Adrenal gland (tissue), 12 donors: ENCODE measurements around the gene MBTD1. TPM values are rescaled to one million over a fixed set of nuclear protein-coding genes. Genes with fewer than 3 reads are reported as not detected.
A peak's percentile ranks its signal among the peaks of the same experiment; 100 is the strongest.
"Not testable (repeated sequence)": the region's sequence is repeated elsewhere in the genome, so short reads cannot be mapped to it uniquely, and the experiment has no call there.

ENCODE experiments used
- DNase-seq, 7 donors: peaks; one replicate each; pipeline ENCODE4 v3.0.0-alpha.2; 2019 to 2020
- H3K27ac ChIP-seq, 5 donors: fragments of 200-600 bp; sonication (generic) in 4 of 5; 1 replicate in 3 of 5; 2 replicates in 2 of 5; pipeline versions ENCODE4 v1.5.1 to v1.8.0; 2016 to 2020; ENCODE audit warnings: mild to moderate bottlenecking in 1 of 5
- H3K27me3 ChIP-seq: fragments of 200-600 bp; 2 replicates; pipeline ENCODE4 v1.8.0; 2021
- H3K36me3 ChIP-seq, 2 donors: fragments of 200-600 bp; replicated peaks in 1 of 2; 1 replicate in 1 of 2; 2 replicates in 1 of 2; pipeline versions ENCODE4 v1.5.1 to v1.8.0; 2018 to 2022
- H3K4me1 ChIP-seq, 2 donors: fragments of 200-600 bp; replicated peaks in 1 of 2; 1 replicate in 1 of 2; 2 replicates in 1 of 2; pipeline versions ENCODE4 v1.5.1 to v1.8.0; 2018 to 2021
- H3K4me3 ChIP-seq, 4 donors: fragments of 200-600 bp; sonication (generic) in 3 of 4; one replicate each; pipeline ENCODE4 v1.5.1; 2016 to 2018
- H3K9me3 ChIP-seq, 3 donors: fragments of 200-600 bp; sonication (generic) in 1 of 3; replicated peaks in 1 of 3; 1 replicate in 2 of 3; 2 replicates in 1 of 3; pipeline versions ENCODE4 v1.5.1 to v1.8.0; 2016 to 2021
- CTCF ChIP-seq, 6 experiments: fragments of 450-650 bp in 4 of 6; fragments of 200-600 bp in 2 of 6; sonication (generic) in 1 of 6; IDR thresholded peaks; 1 replicate in 5 of 6; 2 replicates in 1 of 6; pipeline versions ENCODE4 v1.5.1 to v1.8.0; 2016 to 2021; ENCODE audit warnings: antibody characterized with exemption in 6 of 6, mild to moderate bottlenecking in 2 of 6, moderate library complexity in 1 of 6
- POLR2A ChIP-seq, 2 donors: fragments of 450-650 bp; IDR thresholded peaks; one replicate each; pipeline ENCODE4 v1.6.1; 2017; ENCODE audit warnings: antibody characterized with exemption in 2 of 2, mild to moderate bottlenecking in 2 of 2, moderate library complexity in 1 of 2
- WGBS, 4 donors: extraction: QIAGEN DNeasy Blood & Tissue Kit in 2 of 4; methylation state at CpG; one replicate each; pipeline versions ENCODE4 v1.1.5 to v1.1.7; 2013 to 2017; 5-methylcytosine and 5-hydroxymethylcytosine counted together
- intact Hi-C, 2 donors: fragments of 100-400 bp; cut with DNase I; formaldehyde crosslinking; loops; one replicate each; pipeline versions ENCODE4 v1.14.1 to v1.15.0; 2022 to 2023
- polyA plus RNA-seq, 3 donors: library from polyadenylated mRNA; stranded (reverse); fragments of 200-250 nt in 2 of 3; fragments of 350-450 nt in 1 of 3; fragmentation: Illumina TruSeq in 1 of 3; extraction: RNeasy Lipid Tissue Mini Kit (QIAGEN cat#74804) in 1 of 3; gene quantifications; one replicate each; pipeline ENCODE4 v1.2.3, GENCODE V29; 2013 to 2014
- total RNA-seq, 9 donors: library from RNA; depleted of rRNA in 4 of 9; stranded (reverse); fragments of >200 nt in 4 of 9; fragments of 120-200 nt in 1 of 9; fragmentation: NEBNext Ultra II Directional in 1 of 9; extraction: Animal tissue kit (Norgen Biotek cat#: 25700) in 1 of 9; gene quantifications; one replicate each; pipeline versions ENCODE4 v1.1.0 to v1.2.4, GENCODE V29; 2013 to 2023
- donor health status: healthy with polysubstance abuse.
- donor health status: Bipolar disorder and iron deficiency.
- donor health status: DM: yes; HTN: yes; CAD: no.
- donor health status: DM: no; HTN: no; CAD: no.
- donor health status: DM: no; HTN: no; CAD: no.
- donor health status: DM: yes; HTN: yes; CAD: no.

The MBTD1 gene
- total and polyA plus RNA-seq, 12 donors: 5.5 to 20.0 (median 10.3) TPM

- Histone ChIP-seq H3K36me3 (peaks cover 0 to 3% of the 10 kb centered on the region in 2 donors), H3K4me1 (no peaks in the 10 kb centered on the region), H3K27ac (no peak overlapping the region), H3K9me3 (no peaks in the 10 kb centered on the region), H3K4me3 (no peak overlapping the region), H3K27me3 (no peaks in the 10 kb centered on the region)
- WGBS, 4 donors: 56 to 72% (median 65%) methylated on average over 10 of the region's 10 CpGs
- TF ChIP-seq POLR2A (IDR thresholded peaks at IDR 0.05): no peak
- peak; percentile 37 to 67 (median 58) for TF ChIP-seq CTCF (IDR thresholded peaks at IDR 0.05)
- intact Hi-C loops: no loop called here
- peak in 1 of 7 donors; percentile 11 for DNase-seq
Measured at GRCh38 chr17:51298508-51299371, 38.9 kb upstream of the MBTD1 start.

GRCh38 chr17:51294338-51294737, 34.5 kb upstream of the MBTD1 start:
- DNase-seq, H3K36me3 ChIP-seq, H3K27ac ChIP-seq, H3K4me1 ChIP-seq, H3K9me3 ChIP-seq, intact Hi-C loops, H3K27me3 ChIP-seq, H3K4me3 ChIP-seq: not testable (repeated sequence)
- WGBS, 4 donors: 98 to 100% (median 99%) methylated on average over 2 of the region's 2 CpGs

GRCh38 chr17:51289696-51290111, 29.9 kb upstream of the MBTD1 start:
- peaks cover 0 to 41% of the 10 kb centered on the region in 2 donors for H3K36me3 ChIP-seq
- no peak overlapping the region for H3K27ac ChIP-seq
- H3K4me1 ChIP-seq: no peaks in the 10 kb centered on the region
- no peak overlapping the region for H3K4me3 ChIP-seq
- intact Hi-C loops: no loop called here
- 88 to 97% (median 93%) methylated on average over 2 of the region's 2 CpGs for WGBS, 4 donors
- no peak for DNase-seq
- no peaks in the 10 kb centered on the region for H3K9me3 ChIP-seq
- no peaks in the 10 kb centered on the region for H3K27me3 ChIP-seq
- no peak for TF ChIP-seq POLR2A (IDR thresholded peaks at IDR 0.05)
- no peak for TF ChIP-seq CTCF (IDR thresholded peaks at IDR 0.05)

DNA sequence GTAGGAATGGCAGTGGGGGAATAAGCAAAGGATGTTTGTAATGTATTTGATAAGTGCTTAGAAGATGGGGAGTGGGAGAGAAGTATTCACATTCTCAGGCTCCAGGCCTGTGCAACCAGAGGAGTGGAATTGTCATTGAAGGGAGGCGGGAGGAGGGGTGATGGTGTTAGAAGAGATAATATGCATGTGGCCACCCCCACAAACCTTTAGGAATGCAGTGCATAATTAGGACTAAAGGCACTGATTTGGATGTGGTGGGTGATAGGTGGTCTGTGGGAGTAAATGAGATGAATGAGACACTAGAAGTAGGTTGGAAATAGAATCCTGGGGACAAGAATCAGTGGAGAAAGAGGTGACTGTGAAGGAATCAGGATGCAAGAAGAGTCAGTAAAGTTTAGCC, 27.6 kb upstream of the MBTD1 start:
- no peaks in the 10 kb centered on the region for H3K9me3 ChIP-seq
- H3K4me1 ChIP-seq: no peaks in the 10 kb centered on the region
- no peaks in the 10 kb centered on the region for H3K27me3 ChIP-seq
- H3K36me3 ChIP-seq: peaks cover 0 to 47% of the 10 kb centered on the region in 2 donors
- no peak overlapping the region for H3K4me3 ChIP-seq
- H3K27ac ChIP-seq: no peak overlapping the region
- DNase-seq: no peak
- 95 to 100% (median 100%) methylated on average over 1 of the region's 1 CpG for WGBS, 4 donors
- TF ChIP-seq CTCF (IDR thresholded peaks at IDR 0.05) (no peak), POLR2A (IDR thresholded peaks at IDR 0.05) (no peak)
- intact Hi-C loops: no loop called here

DNA sequence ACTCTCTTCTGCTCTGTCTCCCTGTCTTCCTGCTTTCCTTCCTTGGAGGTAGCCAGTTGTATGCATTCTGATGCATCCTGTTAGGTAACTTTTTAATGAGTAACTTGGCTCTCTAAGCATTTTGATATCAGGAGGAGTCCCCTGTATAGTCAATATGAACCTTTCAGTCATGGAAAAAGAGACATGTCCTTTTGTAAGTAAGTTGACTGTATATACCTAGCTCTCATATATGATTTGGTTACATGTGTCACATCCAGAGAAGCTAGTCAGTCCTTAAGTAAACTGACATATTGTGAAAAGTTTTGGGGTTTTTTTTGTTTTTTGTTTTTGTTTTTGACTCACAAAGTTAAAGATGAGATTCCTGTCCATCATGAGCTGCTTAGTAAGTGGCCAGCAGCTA, 19.3 kb upstream of the MBTD1 start:
- TF ChIP-seq CTCF (IDR thresholded peaks at IDR 0.05) (no peak), POLR2A (IDR thresholded peaks at IDR 0.05) (no peak)
- H3K27ac ChIP-seq: no peak overlapping the region
- H3K27me3 ChIP-seq: no peaks in the 10 kb centered on the region
- H3K4me1 ChIP-seq: no peaks in the 10 kb centered on the region
- no peaks in the 10 kb centered on the region for H3K9me3 ChIP-seq
- no peak for DNase-seq
- intact Hi-C loops: no loop called here
- H3K36me3 ChIP-seq: peaks cover 0 to 68% of the 10 kb centered on the region in 2 donors
- no peak overlapping the region for H3K4me3 ChIP-seq
